HG03354 (cell line): Measurements from ENCODE around the gene ENTREP1.
A peak's percentile ranks its signal among the peaks of the same experiment; 100 is the strongest.
"Not testable (repeated sequence)": the region's sequence is repeated elsewhere in the genome, so short reads cannot be mapped to it uniquely, and the experiment has no call there.

Experiments
- ATAC-seq: cut with Tn5 transposase; IDR thresholded peaks from one replicate; pipeline ENCODE4 v1.9.1; 2021; ENCODE audit warnings: mild to moderate bottlenecking; ENCODE audit not compliant: unreplicated experiment, poor library complexity, severe bottlenecking

Gene ENTREP1

GRCh38 chr9:69395718-69396117 lies 70.7 kb downstream of the ENTREP1 start:
- ATAC-seq, result no peak

GRCh38 chr9:69396759-69397158 lies 71.7 kb downstream of the ENTREP1 start:
- ATAC-seq, result no peak

GRCh38 chr9:69397384-69398214 lies 72.6 kb downstream of the ENTREP1 start:
- ATAC-seq, result no peak

GRCh38 chr9:69400470-69400869 lies 75.5 kb downstream of the ENTREP1 start:
- ATAC-seq, result no peak

GRCh38 chr9:69409936-69410335 lies 84.9 kb downstream of the ENTREP1 start:
- ATAC-seq, result not testable (repeated sequence)

- no peak for ATAC-seq
These were observed 86.2 kb downstream of the ENTREP1 start for GRCh38 chr9:69411246-69411645.

GRCh38 chr9:69411931-69412740 lies 87.1 kb downstream of the ENTREP1 start:
- no peak for ATAC-seq

- ATAC-seq, result no peak
These were observed 87.7 kb downstream of the ENTREP1 start for GRCh38 chr9:69412741-69413150.

GRCh38 chr9:69420611-69421270 lies 95.7 kb downstream of the ENTREP1 start:
- ATAC-seq, result no peak

- ATAC-seq, result peak; percentile 75
These were observed 97.1 kb downstream of the ENTREP1 start for GRCh38 chr9:69421908-69422801.

- no peak for ATAC-seq
These were observed 100.3 kb downstream of the ENTREP1 start for GRCh38 chr9:69425136-69425801.

GRCh38 chr9:69427286-69427685 lies 102.3 kb downstream of the ENTREP1 start:
- ATAC-seq, result no peak

GRCh38 chr9:69428017-69428785 lies 103.2 kb downstream of the ENTREP1 start:
- no peak for ATAC-seq

- no peak for ATAC-seq
These were observed 104.3 kb downstream of the ENTREP1 start for GRCh38 chr9:69429281-69429680.

GRCh38 chr9:69430206-69430605 lies 105.2 kb downstream of the ENTREP1 start:
- ATAC-seq, result no peak

- ATAC-seq, result no peak
These were observed 106.2 kb downstream of the ENTREP1 start for GRCh38 chr9:69431203-69431602.

GRCh38 chr9:69431777-69432176 lies 106.8 kb downstream of the ENTREP1 start:
- no peak for ATAC-seq

GRCh38 chr9:69432623-69433022 lies 107.6 kb downstream of the ENTREP1 start:
- ATAC-seq, result no peak
